ENCODE data around the gene AJM1.

The AJM1 gene

DNA sequence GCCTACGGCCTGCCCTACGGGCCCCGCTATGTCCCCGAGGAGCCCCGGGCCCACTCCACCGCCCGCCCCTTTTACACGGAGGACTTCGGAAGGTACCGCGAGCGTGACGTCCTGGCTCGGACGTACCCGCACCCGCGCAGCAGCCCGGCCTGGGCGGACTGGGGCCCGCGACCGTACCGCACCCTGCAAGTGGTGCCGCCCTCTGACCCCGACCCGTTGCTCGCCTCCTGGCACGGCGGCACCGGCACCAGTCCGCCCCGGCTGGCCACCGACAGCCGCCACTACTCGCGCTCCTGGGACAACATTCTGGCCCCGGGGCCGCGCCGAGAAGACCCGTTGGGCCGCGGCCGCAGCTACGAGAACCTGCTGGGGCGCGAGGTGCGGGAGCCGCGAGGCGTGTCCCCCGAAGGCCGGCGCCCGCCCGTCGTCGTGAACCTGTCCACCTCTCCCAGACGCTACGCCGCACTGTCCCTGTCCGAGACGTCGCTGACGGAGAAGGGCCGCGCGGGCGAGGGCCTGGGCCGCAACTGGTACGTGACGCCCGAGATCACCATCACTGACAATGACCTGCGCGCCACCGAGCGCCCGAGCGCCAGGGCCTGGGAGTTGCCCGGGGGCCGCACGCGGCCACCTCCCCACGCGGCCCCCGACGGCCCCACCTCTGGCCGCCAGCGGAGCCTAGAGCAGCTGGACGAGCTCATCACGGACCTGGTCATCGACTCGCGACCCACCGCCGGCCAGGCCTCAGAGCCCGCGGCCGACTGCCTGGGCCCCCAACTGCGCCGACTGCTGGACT lies 3.4 kb downstream of the AJM1 start:
- peak; percentile 48 for DNase-seq

DNA sequence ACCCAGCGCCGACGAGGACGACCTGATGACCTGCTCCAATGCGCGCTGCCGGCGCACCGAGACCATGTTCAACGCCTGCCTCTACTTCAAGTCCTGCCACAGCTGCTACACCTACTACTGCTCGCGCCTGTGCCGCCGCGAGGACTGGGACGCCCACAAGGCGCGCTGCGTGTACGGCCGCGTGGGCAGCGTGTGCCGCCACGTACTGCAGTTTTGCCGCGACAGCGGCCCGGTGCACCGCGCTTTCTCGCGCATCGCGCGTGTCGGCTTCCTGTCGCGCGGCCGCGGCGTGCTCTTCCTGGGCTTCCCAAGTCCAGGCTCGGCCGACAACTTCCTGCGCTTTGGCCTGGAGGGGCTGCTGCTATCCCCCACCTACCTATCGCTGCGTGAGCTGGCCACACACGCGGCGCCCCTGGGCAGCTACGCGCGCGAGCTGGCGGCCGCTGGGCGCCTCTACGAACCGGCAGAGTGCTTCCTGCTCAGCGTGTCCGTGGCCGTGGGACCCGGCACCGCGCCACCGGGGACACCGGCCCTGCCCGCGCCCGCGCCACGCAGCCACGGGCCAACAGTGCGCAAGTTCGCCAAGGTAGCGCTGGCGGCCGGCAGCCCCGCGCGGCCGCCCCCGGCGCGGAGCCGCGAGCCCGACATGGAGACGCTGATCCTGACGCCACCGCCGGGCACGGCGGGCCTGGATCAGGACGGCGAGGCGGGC lies 4.3 kb downstream of the AJM1 start:
- DNase-seq = peak; percentile 39

DNA sequence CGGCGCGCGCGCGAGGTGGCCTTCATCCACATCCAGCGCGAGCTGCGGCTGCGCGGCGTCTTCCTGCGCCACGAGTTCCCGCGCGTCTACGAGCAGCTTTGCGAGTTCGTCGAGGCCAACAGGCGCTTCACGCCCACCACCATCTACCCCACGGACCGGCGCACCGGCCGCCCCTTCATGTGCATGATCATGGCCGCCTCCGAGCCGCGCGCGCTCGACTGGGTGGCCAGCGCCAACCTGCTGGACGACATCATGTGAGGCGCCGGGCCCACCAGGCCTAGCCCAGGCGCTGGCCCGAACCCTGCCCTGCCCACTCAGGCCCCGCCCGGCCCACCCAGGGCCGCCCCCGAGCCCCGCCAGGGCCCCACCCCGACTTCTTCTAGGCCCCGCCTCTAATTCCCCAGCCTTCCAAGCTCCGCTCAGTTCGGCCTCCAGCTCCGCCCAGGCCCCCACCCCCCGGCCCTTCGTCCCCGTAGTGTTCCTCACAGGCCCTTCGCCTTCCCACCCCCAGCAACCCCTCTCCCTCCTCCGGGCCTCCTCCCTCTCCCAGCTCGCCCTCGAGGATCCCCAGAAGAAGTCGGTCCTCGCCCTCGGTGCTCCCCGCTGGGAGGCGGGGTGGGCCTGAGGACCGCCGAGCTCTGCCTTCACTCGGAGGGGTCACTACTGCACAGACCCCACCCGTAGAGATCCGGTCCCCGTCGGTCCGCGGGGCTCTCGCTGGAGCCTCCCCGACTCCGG lies 5.0 kb downstream of the AJM1 start:
- DNase-seq = peak; percentile 36

DNA sequence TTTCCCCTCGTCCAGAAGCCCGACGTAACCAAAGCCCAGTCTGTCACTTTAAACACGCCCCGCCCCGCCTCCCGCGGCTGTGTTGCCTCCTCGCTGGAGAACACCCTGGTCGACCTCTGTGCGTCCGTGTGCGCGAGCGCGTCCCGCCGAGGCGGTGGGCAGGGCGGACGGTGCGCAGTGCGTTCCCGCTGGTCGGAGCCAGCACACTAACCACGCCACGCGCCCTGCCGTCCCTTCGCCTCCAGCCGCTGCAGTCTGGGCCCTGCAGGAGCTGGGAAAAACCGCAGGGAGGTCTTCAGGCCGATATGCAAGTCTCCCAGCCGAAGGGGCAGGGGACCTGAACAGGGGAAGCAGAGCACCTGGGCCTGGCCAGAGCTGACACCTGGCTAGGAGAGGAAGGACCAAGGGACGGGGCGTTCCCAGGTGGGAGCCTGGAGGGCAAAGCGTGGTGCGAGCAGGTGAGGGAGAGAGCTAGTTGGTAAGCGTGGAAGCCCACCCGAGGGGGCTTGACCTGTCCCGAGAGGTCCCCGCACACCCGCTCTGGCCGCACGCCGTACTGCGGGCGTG lies 5.6 kb downstream of the AJM1 start:
- DNase-seq = peak; percentile 75

DNA sequence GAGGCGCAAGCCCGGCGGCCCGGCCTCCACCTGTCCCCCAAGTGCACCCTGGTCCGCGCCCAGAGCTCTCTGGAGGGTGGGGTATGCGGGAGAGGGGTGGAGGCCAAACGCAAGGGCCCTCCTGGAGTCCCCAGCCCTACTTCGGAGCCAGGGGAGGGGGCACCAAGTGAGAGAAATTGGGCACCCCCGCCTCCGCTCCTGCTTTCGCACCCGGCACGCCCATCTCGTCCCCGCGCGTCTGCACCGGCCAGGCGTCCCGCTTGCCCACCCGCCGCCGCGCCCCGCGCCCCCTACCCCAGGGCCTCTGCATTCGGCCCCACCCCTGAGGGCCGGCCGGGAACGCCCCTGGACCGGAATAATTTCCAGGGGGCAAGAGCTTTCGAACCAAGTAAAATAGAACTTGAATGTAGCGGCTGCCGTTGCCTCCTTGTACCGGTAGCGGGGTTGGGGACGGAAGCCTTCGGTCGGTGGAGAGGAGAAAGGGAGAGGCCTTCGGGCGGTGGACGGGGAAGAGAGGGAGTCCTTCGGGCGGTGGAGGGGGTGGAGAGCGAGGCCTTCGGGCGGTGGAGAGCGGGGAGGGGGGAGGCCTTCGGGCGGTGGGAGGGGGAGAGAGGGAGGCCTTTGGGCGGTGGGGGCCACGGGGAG lies 6.2 kb downstream of the AJM1 start:
- DNase-seq = peak; percentile 53

DNA sequence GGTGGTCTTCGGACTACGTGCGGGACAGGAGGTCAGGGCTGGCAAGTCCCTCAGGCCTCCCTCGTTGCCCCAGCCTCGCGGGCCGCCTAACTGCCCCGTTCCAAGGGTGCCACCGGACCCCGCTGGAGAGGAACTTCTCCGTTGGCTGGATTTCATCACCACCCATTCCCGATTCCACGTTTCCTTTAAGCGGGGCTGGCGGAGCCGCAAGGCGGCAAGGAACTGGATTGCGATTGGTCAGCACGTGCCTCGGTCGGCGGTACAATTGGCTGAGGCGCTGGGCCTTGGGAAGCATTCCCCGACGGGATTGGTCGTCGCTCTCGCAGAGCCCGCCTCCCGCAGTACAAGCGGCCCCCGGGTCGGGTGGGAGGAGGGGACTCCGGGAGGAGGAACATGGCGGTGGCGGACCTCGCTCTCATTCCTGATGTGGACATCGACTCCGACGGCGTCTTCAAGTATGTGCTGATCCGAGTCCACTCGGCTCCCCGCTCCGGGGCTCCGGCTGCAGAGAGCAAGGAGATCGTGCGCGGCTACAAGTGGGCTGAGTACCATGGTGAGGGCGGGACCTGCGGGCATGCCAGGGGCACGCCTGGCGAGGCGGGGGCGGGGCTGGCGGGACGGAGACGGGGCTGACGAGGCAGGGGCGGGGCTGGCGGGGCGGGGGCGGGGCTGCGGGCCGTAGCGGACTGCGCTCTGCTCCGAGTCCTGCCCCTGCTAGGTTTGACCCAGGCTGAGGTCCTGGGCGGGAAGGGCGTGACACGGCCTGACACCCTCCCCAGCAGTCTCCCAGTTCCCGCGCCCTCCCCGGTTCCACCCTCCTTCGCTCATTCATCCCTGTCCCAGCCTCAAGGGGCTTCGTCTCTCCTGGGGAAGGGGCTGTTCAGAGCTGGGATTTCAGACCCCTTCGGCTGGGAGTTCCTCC lies 7.0 kb downstream of the AJM1 start, which contains the start of gene PHPT1:
Gene PHPT1, plus strand, starts transcription at position 372 of the 922 bp plus-strand sequence. Its CDS starts 22 bp downstream, at position 394.
- DNase-seq = peak; percentile 100

DNA sequence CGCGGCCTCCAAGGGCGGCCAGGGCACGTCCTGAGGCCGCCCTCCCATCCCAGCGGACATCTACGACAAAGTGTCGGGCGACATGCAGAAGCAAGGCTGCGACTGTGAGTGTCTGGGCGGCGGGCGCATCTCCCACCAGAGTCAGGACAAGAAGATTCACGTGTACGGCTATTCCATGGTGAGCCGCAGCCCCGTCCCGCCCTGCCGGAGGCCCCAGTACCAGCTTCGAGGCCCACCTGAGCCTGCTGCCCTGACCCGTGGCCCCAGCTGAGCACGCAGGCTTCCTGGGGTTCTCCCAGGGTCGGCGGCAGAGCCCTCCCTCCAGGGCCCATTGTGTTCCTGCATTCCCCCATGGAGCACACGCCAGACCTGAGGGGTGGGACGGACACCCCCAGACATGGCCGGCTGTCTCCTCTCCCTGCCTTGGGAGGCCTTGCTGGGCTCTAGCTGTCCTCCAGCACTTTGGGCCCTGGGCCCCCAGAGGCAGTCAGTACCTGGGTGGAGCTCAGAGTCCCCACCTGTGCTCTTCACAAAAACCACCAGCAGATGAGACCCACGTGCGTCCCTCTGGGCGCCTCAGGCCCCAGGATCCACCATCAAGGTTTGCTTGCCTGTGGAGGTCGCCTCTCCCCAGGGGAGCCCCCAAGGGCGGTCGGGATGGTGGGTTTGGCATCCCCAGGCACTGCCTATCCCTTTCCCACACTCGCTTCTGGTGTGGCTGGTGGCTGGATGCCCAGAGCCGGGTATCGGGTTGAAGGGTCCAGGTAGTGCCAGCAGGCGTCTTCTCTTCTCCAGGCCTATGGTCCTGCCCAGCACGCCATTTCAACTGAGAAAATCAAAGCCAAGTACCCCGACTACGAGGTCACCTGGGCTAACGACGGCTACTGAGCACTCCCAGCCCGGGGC lies 7.9 kb downstream of the AJM1 start:
- peak; percentile 72 for DNase-seq

DNA sequence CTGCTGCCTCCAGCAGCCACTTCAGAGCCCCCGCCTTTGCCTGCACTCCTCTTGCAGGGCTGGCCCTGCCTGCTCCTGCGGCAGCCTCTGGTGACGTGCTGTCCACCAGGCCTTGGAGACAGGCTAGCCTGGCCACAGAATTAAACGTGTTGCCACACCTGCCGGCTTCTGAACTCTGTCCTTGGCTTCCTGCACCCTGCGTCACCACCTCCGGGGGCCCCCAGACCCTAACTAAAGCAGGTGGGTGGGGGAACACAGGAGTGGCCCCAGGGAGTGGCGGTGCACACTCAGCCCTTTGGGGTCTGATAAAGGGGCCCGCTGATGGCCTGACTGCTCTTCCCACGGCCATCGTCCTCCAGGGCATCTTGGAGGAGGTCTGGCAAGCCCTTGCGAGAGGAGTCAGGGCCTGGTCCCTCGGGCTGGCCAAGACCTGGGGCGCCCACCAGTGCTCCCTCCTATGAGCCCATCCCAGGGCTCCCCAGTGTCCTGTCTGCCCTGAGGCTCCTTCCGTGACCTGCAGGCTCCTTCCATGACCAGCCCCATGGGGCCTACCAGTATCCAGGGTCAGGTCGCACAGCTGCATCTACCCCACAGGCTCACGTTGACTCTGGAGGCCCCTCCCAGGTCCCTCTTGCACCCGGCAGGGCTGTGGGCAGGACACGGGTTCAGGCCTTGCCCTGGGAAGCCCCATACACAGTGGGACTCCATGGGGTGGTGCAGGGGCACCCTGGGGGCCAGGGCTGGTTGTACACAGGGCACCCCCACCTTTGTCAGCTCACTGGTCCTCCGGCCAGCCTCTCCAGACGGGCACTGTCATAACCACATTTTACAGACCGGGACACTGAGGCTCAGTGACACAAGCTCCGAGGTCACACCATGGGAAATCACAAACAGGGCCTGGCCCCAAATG lies 8.8 kb downstream of the AJM1 start:
- DNase-seq = no peak

DNA sequence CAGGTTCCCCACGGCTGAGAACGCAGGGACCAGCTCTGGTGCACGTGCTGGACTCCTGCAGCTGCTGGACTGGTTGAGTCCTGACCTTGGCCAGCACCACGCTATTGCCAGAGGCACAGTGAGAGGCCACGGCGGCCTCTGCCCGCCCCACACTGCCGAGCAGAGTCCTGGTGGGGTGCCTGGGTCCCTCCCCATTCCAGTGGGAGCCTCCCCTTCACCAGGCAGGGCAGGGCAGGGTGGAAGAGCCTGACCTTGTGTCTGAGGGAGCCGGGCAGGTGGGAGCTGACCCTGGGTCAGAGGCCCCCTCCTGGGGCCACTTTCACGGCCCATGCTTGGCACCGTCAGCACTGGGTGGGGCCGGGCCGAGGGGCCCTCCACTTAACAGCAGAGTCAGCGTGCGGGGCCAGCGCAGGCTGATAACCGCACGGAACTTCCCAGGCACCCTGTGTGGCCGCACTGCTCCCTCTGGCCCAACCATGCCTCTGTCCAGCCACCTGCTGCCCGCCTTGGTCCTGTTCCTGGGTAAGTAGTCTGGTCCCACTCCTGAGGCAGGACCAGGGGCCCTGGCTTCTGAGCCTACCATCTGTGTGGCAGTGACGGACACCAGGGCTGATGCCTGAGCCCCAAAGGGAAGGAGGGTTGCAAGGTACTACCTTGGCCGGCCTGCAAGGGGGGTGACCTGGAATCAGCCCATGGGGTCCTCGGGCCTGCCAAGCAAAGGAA lies 9.8 kb downstream of the AJM1 start, which contains the start of gene MAMDC4:
Gene MAMDC4, plus strand, starts transcription at position 406 of the 723 bp plus-strand sequence. Its CDS starts 71 bp downstream, at position 477.
- no peak for DNase-seq

DNA sequence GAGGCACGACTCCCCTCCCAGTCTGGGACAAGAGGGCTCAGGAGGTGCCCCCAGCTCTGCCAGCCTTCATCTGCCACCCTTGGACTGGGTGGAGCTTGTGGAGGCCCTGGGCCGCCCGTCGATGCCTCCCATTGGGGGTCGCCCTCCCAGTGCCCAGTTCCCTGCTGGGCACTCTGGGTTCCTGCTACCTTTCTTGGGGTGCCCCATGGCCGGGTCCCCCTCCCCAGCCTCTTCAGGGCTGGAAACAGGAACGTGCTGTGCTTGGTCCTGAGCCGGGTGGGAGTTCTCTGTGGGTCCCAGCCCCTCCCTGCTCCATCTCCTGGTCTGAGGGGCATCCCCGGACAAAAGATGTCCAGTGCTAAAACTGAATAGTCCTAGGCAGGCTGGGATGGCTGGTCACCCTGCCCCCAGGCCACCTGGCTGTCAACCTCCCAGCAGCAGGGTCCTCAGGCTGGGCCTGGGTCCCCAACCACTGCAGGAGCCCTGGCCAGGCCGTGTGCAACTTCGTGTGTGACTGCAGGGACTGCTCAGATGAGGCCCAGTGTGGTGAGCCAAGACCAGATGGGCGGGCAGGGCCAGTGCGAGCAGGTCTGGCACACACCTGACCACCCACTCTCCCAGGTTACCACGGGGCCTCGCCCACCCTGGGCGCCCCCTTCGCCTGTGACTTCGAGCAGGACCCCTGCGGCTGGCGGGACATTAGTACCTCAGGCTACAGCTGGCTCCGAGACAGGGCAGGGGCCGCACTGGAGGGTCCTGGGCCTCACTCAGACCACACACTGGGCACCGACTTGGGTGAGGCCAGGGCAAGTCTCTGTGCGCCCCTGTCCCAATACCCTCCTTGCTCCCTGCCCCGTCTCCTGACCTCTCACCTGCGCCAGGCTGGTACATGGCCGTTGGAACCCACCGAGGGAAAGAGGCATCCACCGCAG lies 10.7 kb downstream of the AJM1 start:
- DNase-seq = no peak

DNA sequence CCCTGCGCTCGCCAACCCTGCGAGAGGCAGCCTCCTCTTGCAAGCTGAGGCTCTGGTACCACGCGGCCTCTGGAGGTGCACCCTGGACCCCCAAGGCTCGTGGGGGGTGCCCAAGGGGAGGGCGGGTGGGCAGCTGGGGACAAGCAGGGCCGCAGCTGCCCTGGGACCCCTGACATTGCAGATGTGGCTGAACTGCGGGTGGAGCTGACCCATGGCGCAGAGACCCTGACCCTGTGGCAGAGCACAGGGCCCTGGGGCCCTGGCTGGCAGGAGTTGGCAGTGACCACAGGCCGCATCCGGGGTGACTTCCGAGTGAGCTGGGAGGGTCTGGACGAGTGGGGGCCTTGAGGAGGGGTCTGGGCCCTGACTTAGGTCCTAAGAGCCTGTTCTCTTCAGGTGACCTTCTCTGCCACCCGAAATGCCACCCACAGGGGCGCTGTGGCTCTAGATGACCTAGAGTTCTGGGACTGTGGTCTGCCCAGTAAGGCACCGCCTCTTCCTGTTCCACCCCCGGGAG lies 11.4 kb downstream of the AJM1 start:
- no peak for DNase-seq

DNA sequence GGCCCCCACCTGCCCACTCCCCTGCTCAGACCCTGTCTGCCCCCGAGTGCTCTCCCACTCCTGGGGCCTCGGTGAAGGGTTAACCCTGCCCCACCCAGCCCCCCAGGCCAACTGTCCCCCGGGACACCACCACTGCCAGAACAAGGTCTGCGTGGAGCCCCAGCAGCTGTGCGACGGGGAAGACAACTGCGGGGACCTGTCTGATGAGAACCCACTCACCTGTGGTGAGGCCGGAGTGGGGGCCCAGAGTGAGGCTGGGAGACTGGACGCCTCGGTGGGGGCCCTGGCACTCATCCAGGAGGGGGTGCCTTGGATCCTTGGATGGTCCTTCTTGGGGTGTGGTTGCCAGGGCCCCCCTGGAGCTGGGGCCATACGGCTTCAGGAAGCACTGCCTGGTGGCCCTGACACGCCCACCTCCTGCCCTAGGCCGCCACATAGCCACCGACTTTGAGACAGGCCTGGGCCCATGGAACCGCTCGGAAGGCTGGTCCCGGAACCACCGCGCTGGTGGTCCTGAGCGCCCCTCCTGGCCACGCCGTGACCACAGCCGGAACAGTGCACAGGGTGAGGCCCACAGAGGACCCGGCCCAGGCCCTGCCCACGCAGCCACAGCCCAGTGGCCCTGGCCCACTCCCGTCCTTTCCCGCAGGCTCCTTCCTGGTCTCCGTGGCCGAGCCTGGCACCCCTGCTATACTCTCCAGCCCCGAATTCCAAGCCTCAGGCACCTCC lies 12.0 kb downstream of the AJM1 start:
- DNase-seq = no peak

DNA sequence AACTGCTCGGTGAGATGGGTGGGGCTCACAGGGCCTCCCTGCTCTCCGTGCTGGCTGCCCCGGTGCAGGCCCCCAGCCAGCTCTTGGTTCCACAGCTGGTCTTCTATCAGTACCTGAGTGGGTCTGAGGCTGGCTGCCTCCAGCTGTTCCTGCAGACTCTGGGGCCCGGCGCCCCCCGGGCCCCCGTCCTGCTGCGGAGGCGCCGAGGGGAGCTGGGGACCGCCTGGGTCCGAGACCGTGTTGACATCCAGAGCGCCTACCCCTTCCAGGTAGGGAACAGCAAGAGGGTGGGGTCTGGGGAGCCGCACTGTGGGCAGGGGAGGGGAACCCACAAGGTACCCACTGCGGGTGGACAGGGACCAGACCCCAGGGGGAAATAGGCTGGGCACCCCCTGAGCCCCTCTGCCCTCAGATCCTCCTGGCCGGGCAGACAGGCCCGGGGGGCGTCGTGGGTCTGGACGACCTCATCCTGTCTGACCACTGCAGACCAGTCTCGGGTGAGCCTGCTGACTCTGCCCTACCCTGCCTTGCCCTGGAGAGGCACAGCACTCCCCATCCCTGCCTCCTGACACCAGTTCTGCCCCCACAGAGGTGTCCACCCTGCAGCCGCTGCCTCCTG lies 12.7 kb downstream of the AJM1 start:
- no peak for DNase-seq

DNA sequence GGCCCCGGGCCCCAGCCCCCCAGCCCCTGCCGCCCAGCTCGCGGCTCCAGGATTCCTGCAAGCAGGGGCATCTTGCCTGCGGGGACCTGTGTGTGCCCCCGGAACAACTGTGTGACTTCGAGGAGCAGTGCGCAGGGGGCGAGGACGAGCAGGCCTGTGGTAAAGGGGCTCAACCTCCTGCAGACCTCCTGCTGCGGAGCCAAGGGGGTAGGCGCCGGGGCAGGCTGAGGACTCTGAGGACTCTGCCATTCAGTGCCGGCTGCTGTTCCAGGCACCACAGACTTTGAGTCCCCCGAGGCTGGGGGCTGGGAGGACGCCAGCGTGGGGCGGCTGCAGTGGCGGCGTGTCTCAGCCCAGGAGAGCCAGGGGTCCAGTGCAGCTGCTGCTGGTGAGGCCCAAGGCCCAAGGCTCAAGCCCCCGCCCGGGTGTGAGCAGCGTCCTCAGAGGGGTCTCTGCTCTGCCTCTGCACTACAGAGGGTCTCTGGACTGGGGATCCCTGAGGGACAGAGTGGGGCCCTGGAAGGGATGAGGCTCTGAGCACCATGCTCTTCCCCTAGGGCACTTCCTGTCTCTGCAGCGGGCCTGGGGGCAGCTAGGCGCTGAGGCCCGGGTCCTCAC lies 13.3 kb downstream of the AJM1 start:
- no peak for DNase-seq

DNA sequence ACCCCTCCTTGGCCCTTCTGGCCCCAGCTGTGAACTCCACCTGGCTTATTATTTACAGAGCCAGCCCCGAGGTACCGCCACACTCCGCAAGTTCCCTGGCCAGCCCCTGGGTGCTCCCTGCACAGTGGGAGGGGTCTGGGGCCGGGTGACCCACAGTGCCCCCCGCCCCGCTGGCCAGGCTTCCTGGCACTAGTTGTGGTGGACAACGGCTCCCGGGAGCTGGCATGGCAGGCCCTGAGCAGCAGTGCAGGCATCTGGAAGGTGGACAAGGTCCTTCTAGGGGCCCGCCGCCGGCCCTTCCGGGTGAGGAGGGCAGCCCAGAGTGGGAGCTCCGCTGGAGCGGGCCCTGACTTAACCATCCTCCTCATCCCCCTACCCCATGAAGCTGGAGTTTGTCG lies 13.8 kb downstream of the AJM1 start:
- DNase-seq = no peak

Measured in retina (tissue), 1 donor.